Activated T-helper 1 cell treated with anti-CD3 and anti-CD28 coated beads, Interleukin-12 subunit alpha, Interleukin-12 subunit beta, Interleukin-2, Interleukin-4 antibody, amounts not matched to agents 30 ng/mL and 10 ng/mL and 1 ng/mL, durations not matched to agents 14 hours and 24 hours and 36 hours (primary cell): ENCODE results near the gene MCC. TPM values are rescaled to one million over a fixed set of nuclear protein-coding genes. Genes with fewer than 3 reads are reported as not detected.

Experiments used
- DNase-seq: peaks from one replicate; pipeline ENCODE4 v3.0.0; 2021; ENCODE audit warnings: low spot score
- H3K27ac Mint-ChIP-seq: one replicate; pipeline ENCODE4 v1.8.0; 2021; ENCODE audit warnings: mild to moderate bottlenecking, mixed read lengths
- H3K27me3 Mint-ChIP-seq: one replicate; pipeline ENCODE4 v1.8.0; 2022; ENCODE audit warnings: mild to moderate bottlenecking, moderate library complexity, mixed read lengths; ENCODE audit not compliant: insufficient read depth
- H3K36me3 Mint-ChIP-seq: one replicate; pipeline ENCODE4 v1.8.0; 2021; ENCODE audit warnings: low read depth, mixed read lengths
- H3K4me1 Mint-ChIP-seq: one replicate; pipeline ENCODE4 v1.8.0; 2021; ENCODE audit warnings: low read depth, mixed read lengths
- H3K4me3 Mint-ChIP-seq: one replicate; pipeline ENCODE4 v1.8.0; 2021; ENCODE audit warnings: mild to moderate bottlenecking, moderate library complexity, mixed read lengths
- H3K9me3 Mint-ChIP-seq: one replicate; pipeline ENCODE4 v1.8.0; 2021; ENCODE audit warnings: mixed read lengths
- intact Hi-C: fragments of 100-400 bp; cut with micrococcal nuclease; formaldehyde crosslinking; loops from one replicate; pipeline ENCODE4 v1.15.1; 2024
- total RNA-seq: library from RNA; stranded (reverse); gene quantifications from 2 replicates; pipeline ENCODE4 v1.2.3, GENCODE V29; 2022

Gene MCC
- total RNA-seq, 1 donor from 2014 or later: 1.3 TPM

- no peak for DNase-seq
- no peak overlapping the region for H3K27ac Mint-ChIP-seq
- H3K36me3 Mint-ChIP-seq: no peaks in the 10 kb centered on the region
- no peaks in the 10 kb centered on the region for H3K9me3 Mint-ChIP-seq
- intact Hi-C loops: no loop called here
- H3K4me1 Mint-ChIP-seq: no peaks in the 10 kb centered on the region
- H3K27me3 Mint-ChIP-seq: peaks cover 26% of the 10 kb centered on the region
- H3K4me3 Mint-ChIP-seq: no peak overlapping the region
Measured at GRCh38 chr5:113389116-113389515, 99.1 kb downstream of the MCC start.

DNA sequence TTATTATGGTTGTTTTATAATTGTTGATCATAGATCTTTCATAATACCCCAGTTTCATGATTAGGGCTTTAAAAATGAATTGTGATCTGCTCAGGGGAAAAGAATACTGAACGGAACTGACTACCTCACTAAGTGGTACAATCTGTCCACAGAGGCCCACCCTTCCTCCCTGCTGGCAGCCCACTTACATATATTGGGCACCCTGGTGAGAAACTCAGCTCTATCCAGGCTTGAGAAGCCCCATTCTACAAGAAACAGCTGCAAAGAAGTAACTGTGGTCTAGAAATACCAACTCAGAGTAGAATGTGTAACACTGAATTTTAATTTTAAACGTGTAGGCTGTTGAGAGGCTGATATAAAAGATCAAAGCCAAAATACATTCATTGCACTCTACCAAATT lies 100.4 kb downstream of the MCC start:
- Mint-ChIP-seq H3K36me3 (no peaks in the 10 kb centered on the region), H3K4me3 (no peak overlapping the region), H3K27ac (no peak overlapping the region), H3K4me1 (no peaks in the 10 kb centered on the region), H3K27me3 (peaks cover 25% of the 10 kb centered on the region), H3K9me3 (no peaks in the 10 kb centered on the region)
- intact Hi-C loops: no loop called here
- DNase-seq: no peak

GRCh38 chr5:113384782-113385285 lies 103.4 kb downstream of the MCC start:
- Mint-ChIP-seq H3K27me3 (peaks cover 28% of the 10 kb centered on the region), H3K27ac (no peak overlapping the region), H3K36me3 (no peaks in the 10 kb centered on the region), H3K4me3 (no peak overlapping the region), H3K4me1 (peaks cover 14% of the 10 kb centered on the region), H3K9me3 (no peaks in the 10 kb centered on the region)
- no peak for DNase-seq
- intact Hi-C loops: no loop called here

GRCh38 chr5:113382731-113383130 lies 105.5 kb downstream of the MCC start:
- H3K4me1 Mint-ChIP-seq: peaks cover 28% of the 10 kb centered on the region
- H3K36me3 Mint-ChIP-seq: no peaks in the 10 kb centered on the region
- DNase-seq: no peak
- intact Hi-C loops: no loop called here
- H3K9me3 Mint-ChIP-seq: no peaks in the 10 kb centered on the region
- no peak overlapping the region for H3K27ac Mint-ChIP-seq
- no peak overlapping the region for H3K4me3 Mint-ChIP-seq
- peaks cover 26% of the 10 kb centered on the region for H3K27me3 Mint-ChIP-seq

DNA sequence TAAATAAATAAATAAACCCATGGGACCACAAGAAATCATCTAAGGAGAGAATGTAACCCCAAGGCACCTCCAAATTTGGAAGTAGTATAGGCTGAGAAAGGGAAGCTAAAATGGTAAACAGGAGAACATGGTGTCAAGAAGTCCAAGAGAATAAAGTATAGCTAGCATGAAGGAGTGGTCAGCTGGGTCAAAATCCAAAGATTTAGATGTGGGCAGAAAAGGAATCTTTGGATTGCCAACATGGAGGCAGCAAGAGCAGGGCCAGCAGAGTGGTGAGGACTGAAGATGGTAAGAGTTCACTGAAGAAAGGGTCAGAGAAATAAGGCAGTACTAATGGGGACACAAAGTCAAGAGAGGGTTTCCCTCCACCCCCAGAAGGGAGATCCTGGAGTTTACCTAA lies 106.5 kb downstream of the MCC start:
- Mint-ChIP-seq H3K27me3 (peaks cover 24% of the 10 kb centered on the region), H3K27ac (no peak overlapping the region), H3K4me1 (peaks cover 36% of the 10 kb centered on the region), H3K9me3 (no peaks in the 10 kb centered on the region), H3K4me3 (no peak overlapping the region), H3K36me3 (no peaks in the 10 kb centered on the region)
- no peak for DNase-seq
- intact Hi-C loops: no loop called here

DNA sequence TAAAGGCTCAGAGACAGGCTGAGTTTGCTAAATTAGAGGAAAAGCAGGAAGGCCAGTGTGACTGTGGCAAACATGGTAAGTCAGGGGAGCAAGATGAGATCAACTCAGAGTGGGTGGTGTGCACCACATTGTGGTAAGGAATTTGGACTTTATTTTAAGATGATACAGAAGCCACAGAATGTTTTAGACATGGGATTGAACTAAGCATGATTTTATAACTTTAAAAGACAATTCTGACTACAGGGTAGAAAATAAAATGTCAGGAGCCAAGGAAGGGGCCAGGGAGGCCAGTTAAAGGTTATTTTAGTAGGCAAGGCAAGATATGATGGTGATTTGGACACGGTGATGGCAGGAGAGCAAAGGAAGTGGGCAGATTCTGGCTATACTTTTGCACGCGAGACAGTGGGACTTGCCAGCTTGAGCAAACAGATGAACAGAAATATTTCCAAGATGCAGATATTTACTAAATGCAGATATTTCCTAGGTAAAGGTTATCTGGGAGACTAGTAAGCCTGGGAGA lies 107.4 kb downstream of the MCC start:
- no peaks in the 10 kb centered on the region for H3K9me3 Mint-ChIP-seq
- H3K36me3 Mint-ChIP-seq: no peaks in the 10 kb centered on the region
- peaks cover 36% of the 10 kb centered on the region for H3K4me1 Mint-ChIP-seq
- intact Hi-C loops: no loop called here
- no peak overlapping the region for H3K4me3 Mint-ChIP-seq
- no peak for DNase-seq
- H3K27me3 Mint-ChIP-seq: peaks cover 22% of the 10 kb centered on the region
- no peak overlapping the region for H3K27ac Mint-ChIP-seq

GRCh38 chr5:113379936-113380806 lies 108.1 kb downstream of the MCC start:
- intact Hi-C loops: loop anchor here (1.0 to 2.0 kb wide), 4 partner anchors 45 to 383 kb away; no protein-coding TSS in a partner anchor
- DNase-seq: no peak
- Mint-ChIP-seq H3K9me3 (no peaks in the 10 kb centered on the region), H3K27me3 (peaks cover 19% of the 10 kb centered on the region), H3K36me3 (peaks cover under 1% of the 10 kb centered on the region), H3K4me1 (peaks cover 36% of the 10 kb centered on the region), H3K4me3 (no peak overlapping the region), H3K27ac (no peak overlapping the region)

GRCh38 chr5:113378959-113379541 lies 109.2 kb downstream of the MCC start:
- Mint-ChIP-seq H3K27ac (no peak overlapping the region), H3K9me3 (no peaks in the 10 kb centered on the region), H3K27me3 (peaks cover 21% of the 10 kb centered on the region), H3K4me1 (peaks cover 36% of the 10 kb centered on the region), H3K36me3 (peaks cover 3% of the 10 kb centered on the region), H3K4me3 (peak overlapping the region; percentile 24)
- DNase-seq: peak; percentile 24
- intact Hi-C loops: loop anchor here (1.0 to 2.0 kb wide), 4 partner anchors 44 to 382 kb away; no protein-coding TSS in a partner anchor

DNA sequence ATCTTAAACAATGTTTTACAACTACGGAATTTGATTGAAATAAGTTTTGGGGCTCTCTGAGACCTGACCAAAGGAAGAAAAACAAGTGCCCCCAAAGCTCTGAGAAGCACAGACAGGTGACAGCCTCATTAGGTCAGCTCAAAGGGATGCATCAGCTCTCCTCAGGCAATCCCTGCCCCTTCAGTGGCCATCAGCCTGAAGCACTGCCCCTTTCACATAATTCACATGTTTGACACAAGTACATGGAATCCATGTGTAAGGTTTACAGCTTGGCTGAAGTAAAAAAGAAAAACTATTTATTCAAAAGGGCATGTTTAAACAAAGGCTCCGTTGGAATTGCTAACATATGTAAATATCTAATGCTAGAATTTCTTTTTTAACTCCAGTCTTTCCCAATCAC lies 109.7 kb downstream of the MCC start:
- peaks cover 3% of the 10 kb centered on the region for H3K36me3 Mint-ChIP-seq
- DNase-seq: no peak
- peaks cover 19% of the 10 kb centered on the region for H3K27me3 Mint-ChIP-seq
- intact Hi-C loops: loop anchor here (2.0 kb wide), 2 partner anchors 44 to 382 kb away; no protein-coding TSS in a partner anchor
- H3K4me3 Mint-ChIP-seq: peak overlapping the region; percentile 35
- peaks cover 36% of the 10 kb centered on the region for H3K4me1 Mint-ChIP-seq
- H3K9me3 Mint-ChIP-seq: no peaks in the 10 kb centered on the region
- no peak overlapping the region for H3K27ac Mint-ChIP-seq

- H3K4me1 Mint-ChIP-seq: peaks cover 36% of the 10 kb centered on the region
- intact Hi-C loops: loop anchor here (2.0 kb wide), 2 partner anchors 43 to 381 kb away; no protein-coding TSS in a partner anchor
- H3K4me3 Mint-ChIP-seq: peak overlapping the region; percentile 35
Measured at GRCh38 chr5:113378081-113378480, 110.2 kb downstream of the MCC start.

DNA sequence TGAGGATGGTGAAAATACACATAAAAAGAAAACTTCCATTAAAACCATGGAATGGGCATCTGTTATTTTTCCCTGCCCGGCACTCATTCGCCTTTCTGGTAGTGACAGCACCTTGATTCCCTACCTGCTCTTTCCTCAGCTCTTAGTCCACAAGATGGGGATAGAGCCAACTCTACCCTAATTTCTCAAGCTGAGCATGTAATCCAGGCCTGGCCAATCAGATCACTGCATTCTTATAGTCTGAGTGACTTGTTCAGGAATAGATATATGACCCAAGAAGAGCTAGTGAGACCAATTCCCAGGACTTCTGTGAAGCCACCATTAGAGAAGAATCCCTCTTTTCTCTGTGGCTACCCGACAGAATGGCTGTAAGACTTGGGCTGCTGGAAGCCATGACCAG lies 111.6 kb downstream of the MCC start:
- peaks cover 3% of the 10 kb centered on the region for H3K36me3 Mint-ChIP-seq
- peaks cover 14% of the 10 kb centered on the region for H3K27me3 Mint-ChIP-seq
- H3K4me1 Mint-ChIP-seq: peaks cover 36% of the 10 kb centered on the region
- H3K4me3 Mint-ChIP-seq: no peak overlapping the region
- no peak overlapping the region for H3K27ac Mint-ChIP-seq
- intact Hi-C loops: no loop called here
- no peak for DNase-seq
- H3K9me3 Mint-ChIP-seq: no peaks in the 10 kb centered on the region

More at GRCh38 chr5:113378081-113378480, 110.2 kb downstream of the MCC start:
- Mint-ChIP-seq H3K27ac (no peak overlapping the region), H3K36me3 (peaks cover 3% of the 10 kb centered on the region), H3K27me3 (peaks cover 19% of the 10 kb centered on the region), H3K9me3 (no peaks in the 10 kb centered on the region)
- DNase-seq: no peak

GRCh38 chr5:113375480-113376060 lies 112.7 kb downstream of the MCC start:
- Mint-ChIP-seq H3K9me3 (no peaks in the 10 kb centered on the region), H3K4me3 (no peak overlapping the region), H3K27ac (no peak overlapping the region), H3K4me1 (peaks cover 29% of the 10 kb centered on the region), H3K27me3 (peaks cover 18% of the 10 kb centered on the region), H3K36me3 (peaks cover 3% of the 10 kb centered on the region)
- intact Hi-C loops: no loop called here
- no peak for DNase-seq
